Measurements from ENCODE around the gene PPP1R14C.

PPP1R14C gene

DNA sequence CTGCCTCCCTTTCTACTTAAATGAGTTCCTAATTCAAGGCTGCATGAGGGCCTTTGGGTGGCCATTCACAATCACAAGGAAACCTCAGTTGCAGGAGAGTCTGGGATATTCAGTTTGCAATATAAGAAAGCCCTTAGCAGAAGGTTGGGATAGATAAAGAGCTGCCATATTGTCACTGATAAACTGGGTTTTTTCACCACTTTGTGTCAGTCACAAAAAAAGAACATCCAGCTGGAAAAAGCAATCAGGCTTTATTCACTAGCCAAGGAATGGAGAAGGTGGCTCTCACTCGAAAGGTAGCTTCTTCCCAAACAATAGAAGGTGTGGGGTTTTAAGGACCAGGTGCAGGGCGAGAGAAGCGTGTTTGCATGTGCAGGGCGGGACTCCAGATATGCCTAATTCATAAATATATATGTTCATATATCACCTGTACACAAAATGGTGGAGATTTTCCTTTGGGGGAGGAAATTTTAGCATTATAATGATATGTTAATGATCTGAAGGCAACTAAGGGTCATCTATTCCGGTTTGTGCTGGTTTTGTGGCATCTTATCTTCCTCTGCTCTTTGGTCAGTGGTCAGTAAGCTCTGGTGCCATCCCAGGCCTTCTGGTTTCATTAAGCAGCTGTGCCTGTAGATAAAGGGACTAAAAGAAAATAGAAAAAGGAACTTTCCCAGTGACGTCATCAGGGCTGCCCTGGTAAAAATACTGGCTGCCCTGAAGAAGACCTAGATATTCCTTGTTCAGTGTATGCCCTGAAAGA lies 128.8 kb downstream of the PPP1R14C start:
- DNase-seq (ENCODE audit: low spot score), result no peak
- CTCF ChIA-PET, result interaction anchor here (0.6 to 2.0 kb wide), 2 partner anchors 10 to 45 kb away, joined by 3 to 6 read pairs; no protein-coding TSS in a partner anchor
- peak overlapping the region; percentile 88 for H3K27ac ChIP-seq
- POLR2A ChIA-PET (ENCODE audit: low non-redundant PET), result interaction anchor here (0.5 to 1.3 kb wide), 2 partner anchors 16 to 117 kb away, joined by 3 read pairs; no protein-coding TSS in a partner anchor
- TF ChIP-seq, protein P1, sequence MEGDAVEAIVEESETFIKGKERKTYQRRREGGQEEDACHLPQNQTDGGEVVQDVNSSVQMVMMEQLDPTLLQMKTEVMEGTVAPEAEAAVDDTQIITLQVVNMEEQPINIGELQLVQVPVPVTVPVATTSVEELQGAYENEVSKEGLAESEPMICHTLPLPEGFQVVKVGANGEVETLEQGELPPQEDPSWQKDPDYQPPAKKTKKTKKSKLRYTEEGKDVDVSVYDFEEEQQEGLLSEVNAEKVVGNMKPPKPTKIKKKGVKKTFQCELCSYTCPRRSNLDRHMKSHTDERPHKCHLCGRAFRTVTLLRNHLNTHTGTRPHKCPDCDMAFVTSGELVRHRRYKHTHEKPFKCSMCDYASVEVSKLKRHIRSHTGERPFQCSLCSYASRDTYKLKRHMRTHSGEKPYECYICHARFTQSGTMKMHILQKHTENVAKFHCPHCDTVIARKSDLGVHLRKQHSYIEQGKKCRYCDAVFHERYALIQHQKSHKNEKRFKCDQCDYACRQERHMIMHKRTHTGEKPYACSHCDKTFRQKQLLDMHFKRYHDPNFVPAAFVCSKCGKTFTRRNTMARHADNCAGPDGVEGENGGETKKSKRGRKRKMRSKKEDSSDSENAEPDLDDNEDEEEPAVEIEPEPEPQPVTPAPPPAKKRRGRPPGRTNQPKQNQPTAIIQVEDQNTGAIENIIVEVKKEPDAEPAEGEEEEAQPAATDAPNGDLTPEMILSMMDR (conservative IDR thresholded peaks at IDR 0.05; ENCODE audit: low read depth), result no peak

DNA sequence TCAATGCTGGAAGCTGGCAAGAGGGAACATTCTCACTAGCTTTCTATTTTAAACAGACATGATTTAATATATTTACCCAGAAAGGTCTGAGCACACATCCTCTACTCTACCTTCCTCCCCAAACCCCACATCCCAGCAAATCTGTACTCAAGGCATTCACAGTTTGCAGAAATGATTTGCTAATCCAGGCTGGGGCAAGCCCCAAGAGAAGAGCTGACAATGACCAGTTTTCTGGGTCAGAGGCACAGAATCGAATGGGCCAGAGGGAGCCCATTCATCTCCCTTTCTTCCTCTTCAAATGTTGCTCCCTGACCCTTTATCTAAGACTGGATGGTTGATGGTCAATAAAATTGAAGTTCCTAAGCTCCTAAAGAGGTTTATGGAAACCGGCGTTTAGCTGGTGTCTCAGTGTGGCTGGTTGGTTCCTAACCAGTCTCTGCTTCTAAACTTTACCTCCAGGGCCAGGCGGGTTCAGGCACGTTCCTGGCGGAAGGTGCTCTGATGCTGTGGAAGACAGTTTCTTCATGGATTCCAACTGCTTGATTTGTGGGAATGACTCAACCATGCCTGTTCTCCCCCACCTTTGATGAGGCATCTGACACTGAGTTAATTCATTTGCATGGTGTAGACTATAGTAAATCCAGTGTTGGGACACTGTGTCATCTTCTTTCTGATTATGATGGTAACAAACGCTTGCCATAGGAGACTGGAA lies 129.6 kb downstream of the PPP1R14C start:
- POLR2A ChIA-PET (ENCODE audit: low non-redundant PET), result interaction anchor here (0.5 to 1.3 kb wide), 2 partner anchors 17 to 118 kb away, joined by 3 read pairs; no protein-coding TSS in a partner anchor
- DNase-seq (ENCODE audit: low spot score), result peak; percentile 97
- CTCF ChIA-PET, result interaction anchor here (0.6 to 2.0 kb wide), 2 partner anchors 9 to 46 kb away, joined by 3 to 6 read pairs; no protein-coding TSS in a partner anchor
- H3K27ac ChIP-seq, result peak overlapping the region; percentile 88
- TF ChIP-seq, protein P1 (conservative IDR thresholded peaks at IDR 0.05; ENCODE audit: low read depth), result no peak

DNA sequence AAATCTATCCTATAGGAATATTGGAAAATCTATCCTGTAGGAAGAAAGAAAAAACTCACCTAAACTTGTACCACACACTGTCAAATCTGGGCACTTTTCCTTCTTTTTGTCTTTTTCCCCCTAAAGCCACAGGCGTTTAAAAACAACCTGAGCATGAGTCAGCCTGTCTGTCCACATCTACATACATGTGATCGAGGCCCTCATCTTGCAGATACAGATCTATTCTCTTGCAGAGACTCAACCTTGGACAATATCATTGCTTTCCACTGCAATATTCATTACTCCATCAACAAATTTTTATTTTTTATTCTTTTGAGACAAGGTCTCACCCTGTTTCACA lies 130.1 kb downstream of the PPP1R14C start:
- ChIA-PET CTCF (no interaction called here), POLR2A (ENCODE audit: low non-redundant PET) (interaction anchor here (1.3 kb wide), 1 partner anchor 17 kb away, joined by 3 read pairs; no protein-coding TSS in a partner anchor)
- no peak for DNase-seq (ENCODE audit: low spot score)
- peak overlapping the region; percentile 88 for H3K27ac ChIP-seq
- TF ChIP-seq, protein P1 (conservative IDR thresholded peaks at IDR 0.05; ENCODE audit: low read depth), result no peak

DNA sequence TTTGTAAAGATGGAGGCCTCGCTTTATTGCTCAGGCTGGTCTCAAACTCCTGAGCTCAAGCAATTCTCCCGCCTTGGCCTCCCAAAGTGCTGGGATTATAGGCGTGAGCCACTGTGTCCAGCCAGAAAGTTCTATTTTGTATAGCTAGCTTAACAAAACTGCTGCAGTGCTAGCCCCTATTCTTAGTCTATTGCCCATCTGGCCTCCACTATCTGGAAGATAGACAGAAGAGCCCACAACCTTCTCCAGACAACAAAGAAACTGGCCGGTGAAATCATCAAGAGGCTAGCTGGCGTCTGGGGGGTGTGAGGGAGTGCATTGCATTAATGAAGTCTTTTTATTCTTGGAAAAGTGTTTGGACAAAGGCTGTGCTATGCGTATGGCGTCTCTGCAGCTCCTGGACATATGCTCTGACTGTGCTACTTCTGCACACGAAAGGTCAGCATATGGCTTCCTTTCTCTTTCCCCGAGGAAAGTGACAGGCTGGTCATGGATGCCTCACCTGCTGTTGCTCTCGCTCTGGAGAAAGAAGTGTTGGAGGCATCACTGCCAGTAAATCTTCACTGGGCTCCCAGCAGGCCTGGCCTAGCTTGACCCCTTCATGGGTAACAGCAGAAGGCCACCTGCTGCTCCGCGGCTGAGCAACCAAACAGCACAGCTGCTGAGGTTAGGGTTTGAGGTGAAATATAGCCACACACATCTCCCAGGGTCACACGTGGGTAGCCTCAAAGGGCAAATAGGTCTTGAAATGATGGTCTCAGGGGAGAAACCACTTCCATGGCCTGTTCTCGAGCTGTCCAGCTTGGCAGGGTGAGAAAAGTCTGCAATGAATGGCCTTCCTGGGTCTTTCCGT lies 130.8 kb downstream of the PPP1R14C start:
- TF ChIP-seq, protein P1 (conservative IDR thresholded peaks at IDR 0.05; ENCODE audit: low read depth), result no peak
- peak overlapping the region; percentile 88 for H3K27ac ChIP-seq
- DNase-seq (ENCODE audit: low spot score), result no peak
- CTCF ChIA-PET, result interaction anchor here (0.8 kb wide), 1 partner anchor 193 kb away, joined by 3 read pairs; no protein-coding TSS in a partner anchor
- POLR2A ChIA-PET (ENCODE audit: low non-redundant PET), result no interaction called here

DNA sequence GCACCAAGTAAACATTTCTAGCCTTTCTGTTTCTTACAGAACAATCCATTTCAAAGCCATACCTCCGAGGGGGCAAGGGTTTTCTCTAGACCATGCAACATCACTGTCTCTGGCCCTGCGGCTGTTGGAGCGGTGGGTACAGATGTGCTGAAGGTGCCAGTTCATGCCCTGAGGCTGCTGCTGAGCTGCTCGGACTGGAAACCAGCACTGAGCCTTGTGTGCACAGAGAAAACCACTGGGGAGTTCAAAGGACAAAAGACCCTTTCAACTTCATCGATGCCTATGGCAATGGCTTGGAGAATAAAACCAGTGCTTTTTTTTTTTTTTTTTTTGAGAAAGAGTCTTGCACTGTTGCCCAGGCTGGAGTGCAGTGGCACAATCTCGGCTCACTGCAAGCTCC lies 132.6 kb downstream of the PPP1R14C start:
- CTCF ChIA-PET, result no interaction called here
- DNase-seq (ENCODE audit: low spot score), result no peak
- TF ChIP-seq, protein P1 (conservative IDR thresholded peaks at IDR 0.05; ENCODE audit: low read depth), result no peak
- POLR2A ChIA-PET (ENCODE audit: low non-redundant PET), result no interaction called here
- no peak overlapping the region for H3K27ac ChIP-seq

Data from RWPE1 (cell line).